OCI-LY1 (cell line): Measurements from ENCODE around the gene MPZL1.

Experiments
- EZH2 ChIP-seq: fragments of 200-600 bp; sonication (generic), shearing (Covaris generic); IDR thresholded peaks from 2 replicates; pipeline ENCODE4 v1.8.0; 2017; ENCODE audit warnings: borderline replicate concordance, mixed run types, mild to moderate bottlenecking, antibody characterized with exemption, low read length, moderate library complexity, mixed read lengths
- TF ChIP-seq, protein P1 (sequence below): fragments of 200-600 bp; sonication (generic), shearing (Covaris generic); IDR thresholded peaks from 2 replicates; pipeline ENCODE4 v1.5.1; 2017; ENCODE audit warnings: mild to moderate bottlenecking, antibody characterized with exemption, low read length, moderate library complexity, mixed read lengths

DNA sequence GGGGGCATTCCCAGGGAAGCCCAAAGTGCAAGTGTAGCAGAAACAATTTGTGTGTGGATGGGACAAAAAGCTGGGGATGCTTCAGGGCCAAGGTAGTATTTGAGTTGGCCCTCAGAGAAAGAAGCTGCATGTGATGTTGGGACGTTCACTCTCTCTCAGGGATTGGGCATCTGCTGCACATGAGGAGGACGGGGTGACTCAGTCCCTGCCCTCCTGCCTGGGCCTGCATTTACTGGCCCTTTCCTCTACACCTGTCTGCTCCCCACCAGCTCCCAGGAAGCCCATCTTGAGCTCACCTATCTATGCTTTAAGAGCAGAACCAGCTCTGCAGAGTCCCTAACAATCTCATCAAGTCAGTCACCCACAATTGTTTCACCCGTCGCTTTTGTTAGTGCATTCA, 23.5 kb upstream of the MPZL1 start:
- TF ChIP-seq, protein P1, sequence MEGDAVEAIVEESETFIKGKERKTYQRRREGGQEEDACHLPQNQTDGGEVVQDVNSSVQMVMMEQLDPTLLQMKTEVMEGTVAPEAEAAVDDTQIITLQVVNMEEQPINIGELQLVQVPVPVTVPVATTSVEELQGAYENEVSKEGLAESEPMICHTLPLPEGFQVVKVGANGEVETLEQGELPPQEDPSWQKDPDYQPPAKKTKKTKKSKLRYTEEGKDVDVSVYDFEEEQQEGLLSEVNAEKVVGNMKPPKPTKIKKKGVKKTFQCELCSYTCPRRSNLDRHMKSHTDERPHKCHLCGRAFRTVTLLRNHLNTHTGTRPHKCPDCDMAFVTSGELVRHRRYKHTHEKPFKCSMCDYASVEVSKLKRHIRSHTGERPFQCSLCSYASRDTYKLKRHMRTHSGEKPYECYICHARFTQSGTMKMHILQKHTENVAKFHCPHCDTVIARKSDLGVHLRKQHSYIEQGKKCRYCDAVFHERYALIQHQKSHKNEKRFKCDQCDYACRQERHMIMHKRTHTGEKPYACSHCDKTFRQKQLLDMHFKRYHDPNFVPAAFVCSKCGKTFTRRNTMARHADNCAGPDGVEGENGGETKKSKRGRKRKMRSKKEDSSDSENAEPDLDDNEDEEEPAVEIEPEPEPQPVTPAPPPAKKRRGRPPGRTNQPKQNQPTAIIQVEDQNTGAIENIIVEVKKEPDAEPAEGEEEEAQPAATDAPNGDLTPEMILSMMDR: no peak
- TF ChIP-seq EZH2: no peak
